ENCODE data around the gene SUSD6. TPM values are rescaled to one million over a fixed set of nuclear protein-coding genes. Genes with fewer than 3 reads are reported as not detected.

Gene SUSD6
- total RNA-seq, 3 donors from 2014 or later (not counting 1 experiment from before 2014, with no cell fraction given) = 119 to 144 (median 140) TPM

- Histone ChIP-seq H3K27me3 (ENCODE audit: control insufficient read depth, insufficient read depth, low read length) (no peaks in the 10 kb centered on the region), H3K27ac (ENCODE audit: low read length) (no peak overlapping the region), H3K4me1 (ENCODE audit: control insufficient read depth, insufficient read depth, low read length) (peaks cover 38% of the 10 kb centered on the region), H3K9me3 (ENCODE audit: control insufficient read depth, insufficient read depth, low read length) (no peaks in the 10 kb centered on the region), H3K36me3 (ENCODE audit: control insufficient read depth, insufficient read depth, low read length) (peaks cover 68% of the 10 kb centered on the region), H3K4me3 (ENCODE audit: low read length) (no peak overlapping the region)
- Mint-ChIP-seq H3K27ac (peak overlapping the region; percentile 99 to 100), H3K27me3 (ENCODE audit: low read depth in 2 of 2) (no peaks in the 10 kb centered on the region), H3K36me3 (peaks cover 8% of the 10 kb centered on the region), H3K9me3 (no peaks in the 10 kb centered on the region), H3K4me3 (no peak overlapping the region), H3K4me1 (peaks cover 32 to 52% of the 10 kb centered on the region in 2 donors)
- ATAC-seq (no peak), DNase-seq (no peak)
- TF ChIP-seq CTCF (IDR thresholded peaks at IDR 0.05) = no peak
- 100% methylated on average over 1 of the region's 1 CpG for WGBS (ENCODE audit: insufficient coverage)
- intact Hi-C loops (cut with micrococcal nuclease) = no loop called here
Observed at GRCh38 chr14:69708049-69708448, 96.7 kb downstream of the SUSD6 start.

GRCh38 chr14:69708586-69709560 lies 97.5 kb downstream of the SUSD6 start:
- H3K27me3 Mint-ChIP-seq (ENCODE audit: low read depth in 2 of 2) = no peaks in the 10 kb centered on the region
- H3K36me3 Mint-ChIP-seq = peaks cover 8% of the 10 kb centered on the region
- peak overlapping the region; percentile 99 to 100 for H3K27ac Mint-ChIP-seq
- Histone ChIP-seq H3K9me3 (ENCODE audit: control insufficient read depth, insufficient read depth, low read length) (no peaks in the 10 kb centered on the region), H3K4me3 (ENCODE audit: low read length) (no peak overlapping the region), H3K27ac (ENCODE audit: low read length) (no peak overlapping the region), H3K27me3 (ENCODE audit: control insufficient read depth, insufficient read depth, low read length) (no peaks in the 10 kb centered on the region), H3K36me3 (ENCODE audit: control insufficient read depth, insufficient read depth, low read length) (peaks cover 72% of the 10 kb centered on the region), H3K4me1 (ENCODE audit: control insufficient read depth, insufficient read depth, low read length) (peaks cover 36% of the 10 kb centered on the region)
- H3K4me3 Mint-ChIP-seq = no peak overlapping the region
- TF ChIP-seq CTCF (IDR thresholded peaks at IDR 0.05) = peak; percentile 21
- H3K4me1 Mint-ChIP-seq = peaks cover 32 to 52% of the 10 kb centered on the region in 2 donors
- intact Hi-C loops (cut with micrococcal nuclease) = no loop called here
- DNase-seq (peak in 1 of 2 donors; percentile 47), ATAC-seq (peak; percentile 54 to 64 (median 60))
- no peaks in the 10 kb centered on the region for H3K9me3 Mint-ChIP-seq
- WGBS (ENCODE audit: insufficient coverage) = 90% methylated on average over 11 of the region's 12 CpGs

GRCh38 chr14:69710378-69710777 lies 99.0 kb downstream of the SUSD6 start:
- no peak overlapping the region for H3K4me3 ChIP-seq (ENCODE audit: low read length)
- peaks cover 8% of the 10 kb centered on the region for H3K36me3 Mint-ChIP-seq
- no peaks in the 10 kb centered on the region for H3K27me3 Mint-ChIP-seq (ENCODE audit: low read depth in 2 of 2)
- H3K9me3 ChIP-seq (ENCODE audit: control insufficient read depth, insufficient read depth, low read length) = no peaks in the 10 kb centered on the region
- H3K27ac ChIP-seq (ENCODE audit: low read length) = no peak overlapping the region
- ATAC-seq (no peak), DNase-seq (no peak)
- 56% methylated on average over 1 of the region's 1 CpG for WGBS (ENCODE audit: insufficient coverage)
- peaks cover 64% of the 10 kb centered on the region for H3K36me3 ChIP-seq (ENCODE audit: control insufficient read depth, insufficient read depth, low read length)
- no peaks in the 10 kb centered on the region for H3K27me3 ChIP-seq (ENCODE audit: control insufficient read depth, insufficient read depth, low read length)
- no peak for TF ChIP-seq CTCF (IDR thresholded peaks at IDR 0.05)
- H3K4me1 ChIP-seq (ENCODE audit: control insufficient read depth, insufficient read depth, low read length) = peaks cover 49% of the 10 kb centered on the region
- peaks cover 42 to 57% of the 10 kb centered on the region in 2 donors for H3K4me1 Mint-ChIP-seq
- intact Hi-C loops (cut with micrococcal nuclease) = no loop called here
- peak overlapping the region; percentile 99 to 100 for H3K27ac Mint-ChIP-seq
- no peaks in the 10 kb centered on the region for H3K9me3 Mint-ChIP-seq
- peak overlapping the region; percentile 4 for H3K4me3 Mint-ChIP-seq
